Activated CD4-positive, alpha-beta T cell treated with anti-CD3 and anti-CD28 coated beads for 36 hours (primary cell): ENCODE data around the gene SPOP. TPM values are rescaled to one million over a fixed set of nuclear protein-coding genes. Genes with fewer than 3 reads are reported as not detected.

ENCODE experiments used
- ATAC-seq: fragments of 200-7000 bp; cut with Tn5 transposase; one replicate; pipeline ENCODE4 v1.10.0; 2021; ENCODE audit warnings: mild to moderate bottlenecking, moderate library complexity
- CTCF ChIA-PET: fragments of 350-600 bp; sonication (Branson Sonifier 250); formaldehyde crosslinking; loops from one replicate; lab custom pipeline; 2021; ENCODE audit warnings: antibody characterized with exemption; lab: Charles Lee
- POLR2A ChIA-PET: fragments of 350-600 bp; sonication (Branson Sonifier 250); formaldehyde crosslinking; loops from one replicate; lab custom pipeline; 2021; ENCODE audit warnings: antibody characterized with exemption, inconsistent platforms; lab: Charles Lee
- DNase-seq: peaks from one replicate; pipeline ENCODE4 v3.0.0-alpha.2; 2020
- H3K27ac Mint-ChIP-seq: one replicate; pipeline ENCODE4 v1.8.0; 2021; ENCODE audit warnings: mixed read lengths
- H3K27me3 Mint-ChIP-seq: one replicate; pipeline ENCODE4 v1.8.0; 2021; ENCODE audit warnings: mixed read lengths
- H3K36me3 Mint-ChIP-seq: one replicate; pipeline ENCODE4 v1.8.0; 2021; ENCODE audit warnings: low read depth, mixed read lengths
- H3K4me1 Mint-ChIP-seq: one replicate; pipeline ENCODE4 v1.8.0; 2021; ENCODE audit warnings: mixed read lengths
- H3K4me3 Mint-ChIP-seq: one replicate; pipeline ENCODE4 v1.8.0; 2021; ENCODE audit warnings: mild to moderate bottlenecking, moderate library complexity, mixed read lengths
- H3K9me3 Mint-ChIP-seq: one replicate; pipeline ENCODE4 v1.8.0; 2021; ENCODE audit warnings: low read depth, mixed read lengths
- intact Hi-C, 2 experiments: fragments of 100-400 bp; cut with DNase I in 1 of 2; cut with micrococcal nuclease in 1 of 2; formaldehyde crosslinking; loops; one replicate each; pipeline versions ENCODE4 v1.14.2 to v1.15.1; 2022 to 2024; cut with DNase I, micrococcal nuclease
- total RNA-seq, 2 experiments: library from RNA; stranded (reverse); gene quantifications; one replicate each; pipeline ENCODE4 v1.2.3, GENCODE V29; 2021

The SPOP gene
- total RNA-seq, 2 experiments from 2014 or later = 57.0 to 64.6 TPM

GRCh38 chr17:49715216-49715615 is 37.3 kb upstream of the SPOP start:
- H3K27ac Mint-ChIP-seq = peak overlapping the region; percentile 90
- H3K4me3 Mint-ChIP-seq = peak overlapping the region; percentile 7
- CTCF ChIA-PET = interaction anchor here (0.6 to 2.8 kb wide), 18 partner anchors 9 to 1929 kb away, joined by 3 to 15 read pairs (median 4); partner anchors contain the start of gene FAM117A
- H3K4me1 Mint-ChIP-seq = peaks cover 41% of the 10 kb centered on the region
- POLR2A ChIA-PET = interaction anchor here (0.5 to 2.2 kb wide), 7 partner anchors 9 to 165 kb away, joined by 3 to 17 read pairs (median 5); partner anchors contain the start of gene FAM117A
- peak; percentile 74 for ATAC-seq
- H3K9me3 Mint-ChIP-seq = no peaks in the 10 kb centered on the region
- peaks cover 37% of the 10 kb centered on the region for H3K36me3 Mint-ChIP-seq
- H3K27me3 Mint-ChIP-seq = no peaks in the 10 kb centered on the region
- peak; percentile 57 for DNase-seq
- intact Hi-C loops = loop anchor here in 1 of 2 experiments (2.0 kb wide), 1 partner anchor 24 kb away; no protein-coding TSS in a partner anchor

GRCh38 chr17:49708515-49709183 is 30.8 kb upstream of the SPOP start:
- ATAC-seq = peak; percentile 20
- H3K4me3 Mint-ChIP-seq = peak overlapping the region; percentile 93
- intact Hi-C loops = loop anchor here (1.0 to 10.0 kb wide), 18 partner anchors 12 to 516 kb away; partner anchors contain the start of genes DLX3 (in 2 of the 2), FAM117A (in 2 of the 2), KAT7 (in 2 of the 2) and NGFR (in 1 of the 2)
- H3K27me3 Mint-ChIP-seq = no peaks in the 10 kb centered on the region
- no peak for DNase-seq
- H3K36me3 Mint-ChIP-seq = peaks cover 19% of the 10 kb centered on the region
- no peaks in the 10 kb centered on the region for H3K9me3 Mint-ChIP-seq
- peak overlapping the region; percentile 97 for H3K27ac Mint-ChIP-seq
- H3K4me1 Mint-ChIP-seq = peaks cover 37% of the 10 kb centered on the region
- ChIA-PET CTCF (interaction anchor here (0.7 to 24.0 kb wide), 32 partner anchors 8 to 294 kb away, joined by 3 to 458 read pairs (median 4); partner anchors contain the start of genes FAM117A, KAT7, NXPH3 and PHB1), POLR2A (interaction anchor here (1.0 to 2.4 kb wide), 7 partner anchors 12 to 86 kb away, joined by 3 to 22 read pairs (median 7); partner anchors contain the start of genes FAM117A and KAT7)

GRCh38 chr17:49707608-49708514 is 30.0 kb upstream of the SPOP start, which contains the start of gene SLC35B1:
SLC35B1 (minus strand) TSS chr17:49707964; CDS start chr17:49707833, 131 bp downstream.
- H3K27ac Mint-ChIP-seq = peak within 1 kb of the TSS; percentile 97
- ChIA-PET POLR2A (interaction anchor here (0.7 to 2.4 kb wide), 8 partner anchors 11 to 140 kb away, joined by 3 to 22 read pairs (median 6); partner anchors contain the start of genes FAM117A and KAT7), CTCF (interaction anchor here (0.7 to 24.0 kb wide), 37 partner anchors 9 to 1736 kb away, joined by 3 to 458 read pairs (median 4); partner anchors contain the start of genes FAM117A, KAT7, NXPH3 and PHB1)
- no peaks in the 10 kb centered on the region for H3K9me3 Mint-ChIP-seq
- DNase-seq (peak; percentile 100), ATAC-seq (peak; percentile 97)
- H3K36me3 Mint-ChIP-seq = peaks cover 18% of the 10 kb centered on the region
- H3K4me3 Mint-ChIP-seq = peak within 1 kb of the TSS; percentile 93
- peaks cover 39% of the 10 kb centered on the region for H3K4me1 Mint-ChIP-seq
- intact Hi-C loops = loop anchor here (1.0 to 10.0 kb wide), 18 partner anchors 12 to 516 kb away; partner anchors contain the start of genes DLX3 (in 2 of the 2), FAM117A (in 2 of the 2), KAT7 (in 2 of the 2) and NGFR (in 1 of the 2)
- H3K27me3 Mint-ChIP-seq = no peaks in the 10 kb centered on the region

- H3K4me3 Mint-ChIP-seq = peak overlapping the region; percentile 93
- POLR2A ChIA-PET = interaction anchor here (1.1 to 2.4 kb wide), 5 partner anchors 10 to 139 kb away, joined by 4 to 22 read pairs (median 7); partner anchors contain the start of genes FAM117A and KAT7
- DNase-seq = peak; percentile 55
These were observed 29.3 kb upstream of the SPOP start for GRCh38 chr17:49707246-49707607.

GRCh38 chr17:49705254-49705653 is 27.4 kb upstream of the SPOP start:
- intact Hi-C loops = loop anchor here (5.0 to 10.0 kb wide), 5 partner anchors 208 to 513 kb away; partner anchors contain the start of genes DLX3 (in 2 of the 2) and NGFR (in 1 of the 2)
- POLR2A ChIA-PET = interaction anchor here (1.6 kb wide), 1 partner anchor 9 kb away, joined by 6 read pairs; no protein-coding TSS in a partner anchor
- H3K9me3 Mint-ChIP-seq = no peaks in the 10 kb centered on the region
- H3K36me3 Mint-ChIP-seq = peaks cover 20% of the 10 kb centered on the region
- H3K4me1 Mint-ChIP-seq = peaks cover 39% of the 10 kb centered on the region
- CTCF ChIA-PET = interaction anchor here (0.9 to 24.0 kb wide), 5 partner anchors 9 to 135 kb away, joined by 3 to 458 read pairs (median 4); partner anchors contain the start of gene NXPH3
- H3K27me3 Mint-ChIP-seq = no peaks in the 10 kb centered on the region
- H3K4me3 Mint-ChIP-seq = no peak overlapping the region
- DNase-seq (no peak), ATAC-seq (no peak)
- peak overlapping the region; percentile 72 for H3K27ac Mint-ChIP-seq

More at GRCh38 chr17:49707246-49707607, 29.3 kb upstream of the SPOP start:
- CTCF ChIA-PET = interaction anchor here (0.6 to 24.0 kb wide), 17 partner anchors 9 to 1736 kb away, joined by 3 to 458 read pairs (median 6); partner anchors contain the start of genes FAM117A, KAT7 and NXPH3
- Mint-ChIP-seq H3K27ac (peak overlapping the region; percentile 97), H3K36me3 (peaks cover 18% of the 10 kb centered on the region), H3K4me1 (peaks cover 39% of the 10 kb centered on the region), H3K27me3 (no peaks in the 10 kb centered on the region), H3K9me3 (no peaks in the 10 kb centered on the region)
- no peak for ATAC-seq
- intact Hi-C loops = loop anchor here (5.0 to 10.0 kb wide), 5 partner anchors 210 to 515 kb away; partner anchors contain the start of genes DLX3 (in 2 of the 2) and NGFR (in 1 of the 2)

- POLR2A ChIA-PET = no interaction called here
- H3K27me3 Mint-ChIP-seq = no peaks in the 10 kb centered on the region
These were observed 25.8 kb upstream of the SPOP start for GRCh38 chr17:49703557-49704277.

GRCh38 chr17:49700960-49701359 is 23.1 kb upstream of the SPOP start:
- ATAC-seq = no peak

More at GRCh38 chr17:49703557-49704277, 25.8 kb upstream of the SPOP start:
- H3K36me3 Mint-ChIP-seq = peaks cover 25% of the 10 kb centered on the region
- no peaks in the 10 kb centered on the region for H3K9me3 Mint-ChIP-seq
- no peak for ATAC-seq
- DNase-seq = peak; percentile 49
- H3K27ac Mint-ChIP-seq = peak overlapping the region; percentile 67
- intact Hi-C loops = loop anchor here in 1 of 2 experiments (10.0 kb wide), 1 partner anchor 291 kb away; the partner anchor contains the start of gene DLX3
- CTCF ChIA-PET = interaction anchor here (0.9 to 24.0 kb wide), 6 partner anchors 21 to 147 kb away, joined by 3 to 458 read pairs (median 3); partner anchors contain the start of genes KAT7 and NXPH3
- H3K4me1 Mint-ChIP-seq = peaks cover 32% of the 10 kb centered on the region
- H3K4me3 Mint-ChIP-seq = no peak overlapping the region

GRCh38 chr17:49699966-49700575 is 22.2 kb upstream of the SPOP start:
- no peak for DNase-seq
- no peak overlapping the region for H3K4me3 Mint-ChIP-seq
- ChIA-PET CTCF (interaction anchor here (0.5 to 24.0 kb wide), 7 partner anchors 9 to 297 kb away, joined by 3 to 458 read pairs (median 3); partner anchors contain the start of genes NXPH3 and SLC35B1), POLR2A (interaction anchor here (0.6 kb wide), 1 partner anchor 114 kb away, joined by 5 read pairs; no protein-coding TSS in a partner anchor)
- no peaks in the 10 kb centered on the region for H3K9me3 Mint-ChIP-seq
- peaks cover 17% of the 10 kb centered on the region for H3K36me3 Mint-ChIP-seq
- H3K27ac Mint-ChIP-seq = peak overlapping the region; percentile 45
- ATAC-seq = no peak
- intact Hi-C loops = loop anchor here in 1 of 2 experiments (10.0 kb wide), 1 partner anchor 295 kb away; the partner anchor contains the start of gene DLX3
- peaks cover 27% of the 10 kb centered on the region for H3K4me1 Mint-ChIP-seq
- no peaks in the 10 kb centered on the region for H3K27me3 Mint-ChIP-seq

More at GRCh38 chr17:49700960-49701359, 23.1 kb upstream of the SPOP start:
- Mint-ChIP-seq H3K4me3 (no peak overlapping the region), H3K9me3 (no peaks in the 10 kb centered on the region), H3K36me3 (peaks cover 23% of the 10 kb centered on the region), H3K27me3 (no peaks in the 10 kb centered on the region), H3K4me1 (peaks cover 27% of the 10 kb centered on the region), H3K27ac (no peak overlapping the region)
- ChIA-PET POLR2A (no interaction called here), CTCF (interaction anchor here (0.6 to 24.0 kb wide), 5 partner anchors 21 to 256 kb away, joined by 3 to 458 read pairs (median 4); partner anchors contain the start of gene NXPH3)
- intact Hi-C loops = loop anchor here in 1 of 2 experiments (10.0 kb wide), 1 partner anchor 294 kb away; the partner anchor contains the start of gene DLX3
- no peak for DNase-seq

- H3K4me3 Mint-ChIP-seq = no peak overlapping the region
- no peak for ATAC-seq
- H3K36me3 Mint-ChIP-seq = peaks cover 16% of the 10 kb centered on the region
These were observed 20.1 kb upstream of the SPOP start for GRCh38 chr17:49698005-49698404.

More at GRCh38 chr17:49698005-49698404, 20.1 kb upstream of the SPOP start:
- intact Hi-C loops = no loop called here
- no peaks in the 10 kb centered on the region for H3K27me3 Mint-ChIP-seq
- no peak overlapping the region for H3K27ac Mint-ChIP-seq
- H3K9me3 Mint-ChIP-seq = no peaks in the 10 kb centered on the region
- DNase-seq = no peak
- CTCF ChIA-PET = interaction anchor here (0.6 to 24.0 kb wide), 8 partner anchors 11 to 383 kb away, joined by 3 to 458 read pairs (median 5); partner anchors contain the start of genes NXPH3 and SLC35B1
- POLR2A ChIA-PET = interaction anchor here (1.7 kb wide), 1 partner anchor 10 kb away, joined by 7 read pairs; the partner anchor contains the start of gene SLC35B1
- H3K4me1 Mint-ChIP-seq = peaks cover 21% of the 10 kb centered on the region
